ENCODE results near the gene RHBDD1. TPM values are rescaled to one million over a fixed set of nuclear protein-coding genes. Genes with fewer than 3 reads are reported as not detected.

The RHBDD1 gene
- polyA plus RNA-seq, 3 donors: 8.1 to 19.5 (median 15.5) TPM

DNA sequence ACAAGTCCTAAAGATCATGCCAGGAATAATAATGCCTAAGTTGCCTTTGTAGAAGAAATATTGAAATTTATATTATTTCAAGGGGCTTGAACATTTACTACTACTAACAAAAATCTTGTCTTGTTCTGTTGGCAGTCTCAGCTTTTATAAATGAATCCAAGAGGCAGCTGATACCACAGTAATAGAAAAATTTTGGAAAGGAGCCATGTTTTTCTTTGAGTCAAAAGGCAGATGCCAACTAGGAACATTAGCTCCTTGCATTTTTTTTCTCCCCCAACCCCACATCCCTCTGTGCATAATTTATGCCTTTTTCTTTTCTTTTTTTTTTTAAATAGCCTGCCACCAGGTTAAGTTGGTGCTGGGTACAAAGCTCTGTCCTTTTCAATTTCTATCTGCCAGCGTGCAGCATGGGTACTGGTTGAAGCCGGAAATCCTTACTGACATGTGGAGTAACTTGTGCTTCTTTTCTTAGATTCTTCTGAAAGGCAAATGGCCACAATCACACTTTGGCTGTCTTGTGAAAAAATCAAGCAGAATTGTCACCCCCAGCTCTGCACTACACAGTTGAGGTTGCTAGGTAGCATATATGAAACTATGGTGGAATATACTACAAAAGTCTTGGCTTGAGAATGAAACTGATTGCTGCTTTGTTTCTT is 98.8 kb downstream of the RHBDD1 start:
- Histone ChIP-seq H3K9me3 (replicated peaks in 1 of 2; ENCODE audit: control insufficient read depth in 1 of 2, insufficient read depth in 1 of 2, low read length in 2 of 2) (no peaks in the 10 kb centered on the region), H2AFZ (ENCODE audit: insufficient read depth, low read depth, low read length, poor library complexity, severe bottlenecking) (no peak overlapping the region), H3K4me3 (replicated peaks in 1 of 3; ENCODE audit: low read depth in 2 of 3, low read length in 3 of 3) (no peak overlapping the region), H3K36me3 (replicated peaks in 1 of 2; ENCODE audit: control insufficient read depth in 1 of 2, insufficient read depth in 2 of 2, low read length in 2 of 2) (no peaks in the 10 kb centered on the region), H3K4me2 (replicated peaks; ENCODE audit: extremely low read depth, low read length, poor library complexity, severe bottlenecking) (no peak overlapping the region), H3K9ac (ENCODE audit: insufficient read depth, low read length, poor library complexity, severe bottlenecking) (no peak overlapping the region), H3K4me1 (ENCODE audit: control insufficient read depth in 1 of 2, insufficient read depth in 2 of 2, low read length in 2 of 2) (no peaks in the 10 kb centered on the region), H4K20me1 (ENCODE audit: insufficient read depth, low read length) (no peaks in the 10 kb centered on the region), H3K79me2 (ENCODE audit: insufficient read depth, low read length) (no peaks in the 10 kb centered on the region), H3K27me3 (ENCODE audit: control insufficient read depth in 2 of 2, insufficient read depth in 2 of 2, low read length in 2 of 2) (no peaks in the 10 kb centered on the region), H3K27ac (ENCODE audit: low read depth in 1 of 2, low read length in 2 of 2) (no peak overlapping the region)
- no peak overlapping the region for H3K27ac Mint-ChIP-seq
- H3K27me3 Mint-ChIP-seq (ENCODE audit: low read depth in 3 of 3): peaks cover 0 to 2% (median 0%) of the 10 kb centered on the region in 3 donors
- no peaks in the 10 kb centered on the region for H3K4me1 Mint-ChIP-seq
- no peak for DNase-seq
- intact Hi-C loops (cut with micrococcal nuclease): no loop called here
- peaks cover 0 to 9% (median 2%) of the 10 kb centered on the region in 7 donors for H3K9me3 Mint-ChIP-seq
- no CpG with 5 or more reads among the region's 2 CpGs for WGBS (ENCODE audit: insufficient coverage)
- H3K4me3 Mint-ChIP-seq: no peak overlapping the region
- peaks cover 10 to 13% of the 10 kb centered on the region in 2 donors for H3K36me3 Mint-ChIP-seq
- TF ChIP-seq, protein P1, sequence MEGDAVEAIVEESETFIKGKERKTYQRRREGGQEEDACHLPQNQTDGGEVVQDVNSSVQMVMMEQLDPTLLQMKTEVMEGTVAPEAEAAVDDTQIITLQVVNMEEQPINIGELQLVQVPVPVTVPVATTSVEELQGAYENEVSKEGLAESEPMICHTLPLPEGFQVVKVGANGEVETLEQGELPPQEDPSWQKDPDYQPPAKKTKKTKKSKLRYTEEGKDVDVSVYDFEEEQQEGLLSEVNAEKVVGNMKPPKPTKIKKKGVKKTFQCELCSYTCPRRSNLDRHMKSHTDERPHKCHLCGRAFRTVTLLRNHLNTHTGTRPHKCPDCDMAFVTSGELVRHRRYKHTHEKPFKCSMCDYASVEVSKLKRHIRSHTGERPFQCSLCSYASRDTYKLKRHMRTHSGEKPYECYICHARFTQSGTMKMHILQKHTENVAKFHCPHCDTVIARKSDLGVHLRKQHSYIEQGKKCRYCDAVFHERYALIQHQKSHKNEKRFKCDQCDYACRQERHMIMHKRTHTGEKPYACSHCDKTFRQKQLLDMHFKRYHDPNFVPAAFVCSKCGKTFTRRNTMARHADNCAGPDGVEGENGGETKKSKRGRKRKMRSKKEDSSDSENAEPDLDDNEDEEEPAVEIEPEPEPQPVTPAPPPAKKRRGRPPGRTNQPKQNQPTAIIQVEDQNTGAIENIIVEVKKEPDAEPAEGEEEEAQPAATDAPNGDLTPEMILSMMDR (IDR thresholded peaks at IDR 0.05): no peak

DNA sequence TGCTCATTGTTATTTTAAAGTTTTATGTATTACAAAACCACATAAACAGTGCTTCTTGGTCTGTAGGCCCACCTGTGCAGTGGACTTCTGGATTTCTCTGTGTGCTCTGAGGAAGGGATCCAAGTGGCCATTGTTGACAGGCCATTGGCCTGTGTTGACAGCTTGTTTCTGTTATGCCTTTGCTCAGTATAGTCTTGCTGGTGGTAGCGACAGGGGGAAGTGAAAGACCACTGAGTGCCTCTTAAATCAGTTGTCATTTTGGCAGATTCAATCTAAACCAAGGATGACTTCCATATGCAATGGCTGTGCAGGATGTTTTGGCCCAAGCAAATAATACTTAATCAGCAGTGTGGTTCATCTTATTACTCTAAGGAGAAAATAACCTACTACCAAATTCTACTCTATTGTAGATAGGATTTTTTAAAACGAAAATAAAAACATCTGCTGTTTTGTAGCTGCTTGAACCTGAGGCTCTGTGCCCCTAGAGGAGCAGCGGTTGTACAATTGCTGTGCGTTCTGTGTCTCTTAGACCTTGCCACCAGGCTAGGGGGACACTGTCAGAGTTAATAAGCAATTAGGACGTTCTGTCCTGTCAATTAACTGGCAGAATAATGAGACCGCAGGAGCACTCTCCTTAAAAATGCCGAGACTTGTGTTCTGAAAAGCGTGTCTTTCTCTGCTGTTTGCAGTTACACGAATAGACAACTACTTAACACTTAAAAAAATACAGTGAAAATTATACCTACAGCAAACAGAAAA is 108.2 kb downstream of the RHBDD1 start:
- Histone ChIP-seq H3K9me3 (replicated peaks in 1 of 2; ENCODE audit: control insufficient read depth in 1 of 2, insufficient read depth in 1 of 2, low read length in 2 of 2) (no peaks in the 10 kb centered on the region), H3K9ac (ENCODE audit: insufficient read depth, low read length, poor library complexity, severe bottlenecking) (no peak overlapping the region), H3K27me3 (ENCODE audit: control insufficient read depth in 2 of 2, insufficient read depth in 2 of 2, low read length in 2 of 2) (no peaks in the 10 kb centered on the region), H3K36me3 (replicated peaks in 1 of 2; ENCODE audit: control insufficient read depth in 1 of 2, insufficient read depth in 2 of 2, low read length in 2 of 2) (no peaks in the 10 kb centered on the region), H4K20me1 (ENCODE audit: insufficient read depth, low read length) (no peaks in the 10 kb centered on the region), H3K79me2 (ENCODE audit: insufficient read depth, low read length) (no peaks in the 10 kb centered on the region), H2AFZ (ENCODE audit: insufficient read depth, low read depth, low read length, poor library complexity, severe bottlenecking) (no peak overlapping the region), H3K4me2 (replicated peaks; ENCODE audit: extremely low read depth, low read length, poor library complexity, severe bottlenecking) (no peak overlapping the region), H3K4me3 (replicated peaks in 1 of 3; ENCODE audit: low read depth in 2 of 3, low read length in 3 of 3) (no peak overlapping the region), H3K4me1 (ENCODE audit: control insufficient read depth in 1 of 2, insufficient read depth in 2 of 2, low read length in 2 of 2) (no peaks in the 10 kb centered on the region), H3K27ac (ENCODE audit: low read depth in 1 of 2, low read length in 2 of 2) (no peak overlapping the region)
- TF ChIP-seq, protein P1 (IDR thresholded peaks at IDR 0.05): no peak
- H3K4me1 Mint-ChIP-seq: no peaks in the 10 kb centered on the region
- WGBS (ENCODE audit: insufficient coverage): 85% methylated on average over 5 of the region's 9 CpGs
- no peak for DNase-seq
- peaks cover 2 to 19% (median 6%) of the 10 kb centered on the region in 7 donors for H3K9me3 Mint-ChIP-seq
- H3K36me3 Mint-ChIP-seq: peaks cover 5 to 8% of the 10 kb centered on the region in 2 donors
- H3K4me3 Mint-ChIP-seq: no peak overlapping the region
- H3K27ac Mint-ChIP-seq: no peak overlapping the region
- H3K27me3 Mint-ChIP-seq (ENCODE audit: low read depth in 3 of 3): no peaks in the 10 kb centered on the region
- intact Hi-C loops (cut with micrococcal nuclease): no loop called here

Measured in CD14-positive monocyte (primary cell).